Tibial nerve (tissue), 3 donors: ENCODE measurements around the gene WDR37.

ENCODE experiments used
- CTCF ChIP-seq, 5 experiments: fragments of 200-600 bp in 3 of 5; fragments of 450-650 bp in 2 of 5; sonication (generic) in 3 of 5; IDR thresholded peaks; one replicate each; pipeline ENCODE4 v1.5.1; 2016 to 2019; ENCODE audit warnings: antibody characterized with exemption in 5 of 5, mild to moderate bottlenecking in 3 of 5, moderate library complexity in 2 of 5
- POLR2A ChIP-seq, 2 donors: fragments of 450-650 bp; IDR thresholded peaks; one replicate each; pipeline ENCODE4 v1.6.1; 2017; ENCODE audit warnings: antibody characterized with exemption in 2 of 2, mild to moderate bottlenecking in 2 of 2, moderate library complexity in 2 of 2

- TF ChIP-seq CTCF (IDR thresholded peaks at IDR 0.05) = no peak
- TF ChIP-seq POLR2A (IDR thresholded peaks at IDR 0.05) = no peak
Measured at GRCh38 chr10:1141261-1141660, 85.1 kb downstream of the WDR37 start.
